ENCODE data around the gene CD46.

The CD46 gene

GRCh38 chr1:207838156-207839082 is 86.6 kb downstream of the CD46 start:
- WGBS (ENCODE audit: insufficient coverage, insufficient read length) = no CpG with 5 or more reads among the region's 15 CpGs
- no peak for DNase-seq (ENCODE audit: low read depth, low spot score)
- no peak overlapping the region for H3K27ac ChIP-seq (ENCODE audit: low read length)

DNA sequence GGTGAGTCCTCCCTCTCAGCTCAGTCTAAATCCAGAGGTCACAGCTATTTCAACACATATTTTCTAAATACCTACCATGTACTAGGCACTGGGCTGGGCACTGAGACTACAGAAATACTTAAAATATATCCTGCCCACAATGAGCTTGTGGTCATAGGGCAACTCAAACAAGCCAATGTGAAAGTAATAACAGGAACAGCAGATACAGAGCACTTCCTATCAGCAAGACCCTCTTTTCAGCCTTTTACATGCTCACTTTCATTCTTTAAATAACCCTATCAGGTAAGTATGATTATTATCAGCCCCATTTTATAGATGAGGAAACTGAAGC is 87.2 kb downstream of the CD46 start:
- Histone ChIP-seq H3K36me3 (ENCODE audit: control insufficient read depth, insufficient read depth, low read length) (no peaks in the 10 kb centered on the region), H3K4me3 (ENCODE audit: low read length) (no peak overlapping the region), H3K27ac (ENCODE audit: low read length) (no peak overlapping the region), H3K4me1 (ENCODE audit: control insufficient read depth, insufficient read depth, low read length) (no peaks in the 10 kb centered on the region), H3K9me3 (ENCODE audit: control insufficient read depth, insufficient read depth, low read length) (no peaks in the 10 kb centered on the region), H3K27me3 (ENCODE audit: control insufficient read depth, insufficient read depth, low read length) (no peaks in the 10 kb centered on the region)
- DNase-seq (ENCODE audit: low read depth, low spot score) = no peak

More at GRCh38 chr1:207838156-207839082, 86.6 kb downstream of the CD46 start:
- H3K27me3 ChIP-seq (ENCODE audit: control insufficient read depth, insufficient read depth, low read length) = no peaks in the 10 kb centered on the region
- H3K36me3 ChIP-seq (ENCODE audit: control insufficient read depth, insufficient read depth, low read length) = no peaks in the 10 kb centered on the region
- H3K4me1 ChIP-seq (ENCODE audit: control insufficient read depth, insufficient read depth, low read length) = no peaks in the 10 kb centered on the region
- no peak overlapping the region for H3K4me3 ChIP-seq (ENCODE audit: low read length)
- no peaks in the 10 kb centered on the region for H3K9me3 ChIP-seq (ENCODE audit: control insufficient read depth, insufficient read depth, low read length)

DNA sequence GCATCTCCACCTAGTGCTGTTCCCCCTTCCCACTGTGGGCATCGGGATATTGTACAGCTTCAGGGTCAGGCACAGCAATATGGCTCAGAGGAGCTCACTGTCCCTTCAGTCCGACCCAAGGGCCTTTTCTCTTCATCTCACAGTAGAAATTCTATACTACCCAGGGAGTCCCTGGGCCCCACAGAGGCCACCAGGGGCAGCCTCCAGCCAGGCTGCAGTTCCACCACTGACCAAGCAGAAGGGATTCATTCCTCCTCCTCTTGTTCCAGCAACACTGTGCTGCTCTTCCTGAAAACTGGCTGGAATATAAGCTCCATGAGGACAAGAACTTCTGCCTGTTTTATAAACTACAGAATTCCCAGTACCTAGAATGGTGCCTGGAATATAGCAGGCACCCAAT is 88.5 kb downstream of the CD46 start:
- no peak for DNase-seq (ENCODE audit: low read depth, low spot score)
- Histone ChIP-seq H3K27ac (ENCODE audit: low read length) (no peak overlapping the region), H3K36me3 (ENCODE audit: control insufficient read depth, insufficient read depth, low read length) (no peaks in the 10 kb centered on the region), H3K4me1 (ENCODE audit: control insufficient read depth, insufficient read depth, low read length) (no peaks in the 10 kb centered on the region), H3K4me3 (ENCODE audit: low read length) (no peak overlapping the region), H3K9me3 (ENCODE audit: control insufficient read depth, insufficient read depth, low read length) (no peaks in the 10 kb centered on the region), H3K27me3 (ENCODE audit: control insufficient read depth, insufficient read depth, low read length) (no peaks in the 10 kb centered on the region)
- no CpG with 5 or more reads among the region's 2 CpGs for WGBS (ENCODE audit: insufficient coverage, insufficient read length)

DNA sequence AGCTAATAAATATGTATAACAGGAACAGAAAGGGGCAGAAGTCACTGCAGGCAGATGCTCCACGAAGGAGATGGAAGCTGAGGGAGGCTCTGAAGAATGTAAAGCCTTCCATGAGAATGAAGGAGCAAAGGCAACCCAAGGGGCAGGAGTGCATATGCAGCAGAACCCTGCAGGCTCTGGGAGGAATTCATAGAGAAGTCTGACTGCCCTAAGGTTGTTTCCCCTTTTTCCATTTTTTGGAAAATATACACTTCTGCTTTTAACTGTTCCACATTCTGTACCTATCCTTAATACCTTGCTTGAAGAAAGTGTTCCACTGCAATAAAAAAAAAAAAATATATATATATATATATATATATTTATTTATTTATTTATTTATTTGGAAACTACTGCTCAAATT is 89.4 kb downstream of the CD46 start:
- WGBS (ENCODE audit: insufficient coverage, insufficient read length) = no CpG with 5 or more reads among the region's 1 CpG
- no peaks in the 10 kb centered on the region for H3K9me3 ChIP-seq (ENCODE audit: control insufficient read depth, insufficient read depth, low read length)
- no peak overlapping the region for H3K27ac ChIP-seq (ENCODE audit: low read length)
- no peak for DNase-seq (ENCODE audit: low read depth, low spot score)
- H3K27me3 ChIP-seq (ENCODE audit: control insufficient read depth, insufficient read depth, low read length) = no peaks in the 10 kb centered on the region
- H3K4me3 ChIP-seq (ENCODE audit: low read length) = no peak overlapping the region
- no peaks in the 10 kb centered on the region for H3K4me1 ChIP-seq (ENCODE audit: control insufficient read depth, insufficient read depth, low read length)
- no peaks in the 10 kb centered on the region for H3K36me3 ChIP-seq (ENCODE audit: control insufficient read depth, insufficient read depth, low read length)

DNA sequence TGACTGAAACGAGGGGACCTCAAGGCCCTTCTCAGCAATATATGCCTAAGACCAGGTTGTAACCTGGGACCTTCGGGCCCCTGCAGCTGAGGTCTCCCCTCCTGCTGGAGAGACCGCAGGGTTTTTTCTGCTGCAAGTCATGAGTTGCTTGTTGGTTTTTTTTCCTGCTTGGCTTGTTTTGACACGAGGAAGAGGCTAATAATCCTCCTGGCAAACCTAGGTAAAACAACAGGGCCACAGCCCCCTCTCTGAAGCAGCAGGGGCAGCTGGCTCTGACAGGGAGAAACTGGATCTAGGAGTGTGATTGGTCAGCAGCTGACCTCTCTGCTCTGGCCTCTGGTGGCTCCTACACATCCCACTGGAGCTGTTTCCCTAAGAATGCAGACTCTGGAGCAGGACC is 90.0 kb downstream of the CD46 start:
- WGBS (ENCODE audit: insufficient coverage, insufficient read length) = no CpG with 5 or more reads among the region's 4 CpGs
- Histone ChIP-seq H3K9me3 (ENCODE audit: control insufficient read depth, insufficient read depth, low read length) (no peaks in the 10 kb centered on the region), H3K27me3 (ENCODE audit: control insufficient read depth, insufficient read depth, low read length) (no peaks in the 10 kb centered on the region), H3K36me3 (ENCODE audit: control insufficient read depth, insufficient read depth, low read length) (no peaks in the 10 kb centered on the region), H3K4me3 (ENCODE audit: low read length) (no peak overlapping the region), H3K4me1 (ENCODE audit: control insufficient read depth, insufficient read depth, low read length) (no peaks in the 10 kb centered on the region), H3K27ac (ENCODE audit: low read length) (no peak overlapping the region)
- no peak for DNase-seq (ENCODE audit: low read depth, low spot score)

- Histone ChIP-seq H3K27me3 (ENCODE audit: control insufficient read depth, insufficient read depth, low read length) (no peaks in the 10 kb centered on the region), H3K9me3 (ENCODE audit: control insufficient read depth, insufficient read depth, low read length) (no peaks in the 10 kb centered on the region), H3K4me3 (ENCODE audit: low read length) (no peak overlapping the region), H3K4me1 (ENCODE audit: control insufficient read depth, insufficient read depth, low read length) (no peaks in the 10 kb centered on the region), H3K27ac (ENCODE audit: low read length) (no peak overlapping the region), H3K36me3 (ENCODE audit: control insufficient read depth, insufficient read depth, low read length) (no peaks in the 10 kb centered on the region)
- no peak for DNase-seq (ENCODE audit: low read depth, low spot score)
- no CpG with 5 or more reads among the region's 6 CpGs for WGBS (ENCODE audit: insufficient coverage, insufficient read length)
Measured at GRCh38 chr1:207842506-207842905, 90.7 kb downstream of the CD46 start.

GRCh38 chr1:207844371-207844770 is 92.5 kb downstream of the CD46 start:
- Histone ChIP-seq H3K27me3 (ENCODE audit: control insufficient read depth, insufficient read depth, low read length) (no peaks in the 10 kb centered on the region), H3K27ac (ENCODE audit: low read length) (no peak overlapping the region), H3K4me1 (ENCODE audit: control insufficient read depth, insufficient read depth, low read length) (no peaks in the 10 kb centered on the region), H3K4me3 (ENCODE audit: low read length) (no peak overlapping the region), H3K9me3 (ENCODE audit: control insufficient read depth, insufficient read depth, low read length) (no peaks in the 10 kb centered on the region), H3K36me3 (ENCODE audit: control insufficient read depth, insufficient read depth, low read length) (no peaks in the 10 kb centered on the region)
- DNase-seq (ENCODE audit: low read depth, low spot score) = no peak
- no CpG with 5 or more reads among the region's 2 CpGs for WGBS (ENCODE audit: insufficient coverage, insufficient read length)
